Germinal center (tissue), 1 donor: ENCODE measurements around the gene NPPC.
A peak's percentile ranks its signal among the peaks of the same experiment; 100 is the strongest.
"Not testable (repeated sequence)": the region's sequence is repeated elsewhere in the genome, so short reads cannot be mapped to it uniquely, and the experiment has no call there.

ENCODE experiments used
- DNase-seq: peaks from one replicate; pipeline ENCODE4 v3.0.0; 2012; ENCODE audit warnings: mixed read lengths, low spot score

Gene NPPC, protein sequence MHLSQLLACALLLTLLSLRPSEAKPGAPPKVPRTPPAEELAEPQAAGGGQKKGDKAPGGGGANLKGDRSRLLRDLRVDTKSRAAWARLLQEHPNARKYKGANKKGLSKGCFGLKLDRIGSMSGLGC

GRCh38 chr2:231926180-231926741 is at the start of gene NPPC:
Gene NPPC (minus strand): TSS chr2:231926396. CDS start chr2:231926249, 147 bp downstream.
- DNase-seq: peak; percentile 79

DNA sequence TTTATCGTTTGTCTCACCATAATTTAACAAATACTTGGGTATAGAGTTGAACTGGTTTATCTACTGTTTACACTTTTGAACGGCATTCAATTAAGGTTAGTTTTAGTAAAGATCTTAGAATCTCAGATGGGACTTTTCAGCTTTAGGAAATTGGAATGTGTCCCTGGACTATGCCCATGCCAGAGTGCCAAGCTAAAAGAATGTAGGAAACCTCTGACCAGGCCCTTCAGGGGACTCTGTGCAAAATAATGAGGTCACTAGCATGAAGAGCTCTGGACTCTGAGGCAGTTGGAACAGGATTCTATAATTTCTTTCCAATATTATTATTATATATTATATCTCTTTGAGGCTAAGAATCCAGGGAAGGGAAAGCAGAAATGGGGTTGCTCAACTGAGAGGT is 48.8 kb upstream of the NPPC start:
- DNase-seq: no peak

- DNase-seq: no peak
Measured at GRCh38 chr2:231970461-231970860, 44.3 kb upstream of the NPPC start.

DNA sequence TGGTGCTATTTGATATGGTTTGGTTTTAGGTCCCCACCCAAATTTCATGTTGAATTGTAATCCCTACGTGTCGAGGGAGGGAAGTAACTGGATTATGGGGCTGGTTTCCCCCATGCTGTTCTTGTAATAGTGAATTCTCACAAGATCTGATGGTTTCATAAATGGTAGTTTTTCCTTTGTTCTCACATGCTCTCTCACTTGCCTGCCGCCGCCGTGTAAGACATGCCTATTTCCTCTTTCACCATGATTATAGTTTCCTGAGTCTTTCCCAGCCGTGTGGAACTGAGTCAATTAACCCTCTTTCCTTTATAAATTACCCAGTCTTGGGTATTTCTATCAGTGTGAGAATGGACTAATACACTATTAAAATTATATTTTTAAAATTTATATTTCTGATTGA is 42.6 kb upstream of the NPPC start:
- no peak for DNase-seq

DNA sequence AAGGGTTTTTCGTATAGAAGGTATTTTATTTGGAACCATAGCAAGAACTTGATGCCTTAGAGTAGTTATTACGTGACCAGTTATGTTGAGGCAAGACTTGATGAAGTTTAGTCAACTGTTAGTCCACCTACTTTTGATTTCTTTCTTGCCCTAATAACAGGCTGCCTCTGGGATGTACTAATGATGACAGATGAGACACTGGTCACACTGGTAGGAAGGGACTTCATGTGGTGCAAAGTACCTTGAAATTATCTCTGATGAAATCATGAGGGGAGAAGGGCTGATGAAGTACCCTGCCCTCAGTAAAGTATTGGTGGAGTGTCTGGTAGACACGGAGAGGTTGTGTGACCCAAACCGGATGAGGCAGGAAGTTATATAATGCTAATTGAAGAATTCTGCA is 40.7 kb upstream of the NPPC start:
- DNase-seq: no peak

- DNase-seq: no peak
Measured at GRCh38 chr2:231965102-231965501, 38.9 kb upstream of the NPPC start.

GRCh38 chr2:231961349-231962166 is 35.4 kb upstream of the NPPC start, which contains the start of gene DIS3L2:
Gene DIS3L2 (plus strand): TSS chr2:231961713. CDS start chr2:232014928, 53,215 bp downstream.
- DNase-seq: peak; percentile 82

DNA sequence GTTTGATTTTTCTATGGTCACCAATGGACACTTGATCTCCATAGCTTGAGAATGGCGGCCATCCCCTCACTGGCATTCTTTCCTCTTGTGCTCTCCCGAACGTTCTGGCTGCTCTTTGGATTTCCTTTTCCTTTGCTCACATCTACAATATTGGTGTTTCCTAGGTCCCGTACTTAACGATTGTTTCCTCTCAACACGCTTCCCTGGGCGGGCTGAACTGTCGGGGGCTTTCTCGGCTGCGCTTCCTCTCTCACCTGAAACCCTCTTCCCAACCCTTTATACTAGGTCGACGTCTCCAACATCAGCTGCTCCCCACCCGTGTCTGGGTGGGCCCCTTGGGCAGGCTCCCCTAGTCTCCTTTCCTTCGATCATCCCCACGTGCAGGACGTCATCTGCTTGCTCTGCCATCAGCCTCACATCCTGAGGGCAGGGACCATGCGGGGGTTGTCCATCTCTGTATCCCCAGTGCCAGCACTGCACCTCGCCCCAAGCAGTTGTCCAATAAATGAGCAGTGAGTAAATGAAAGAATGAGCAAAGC is 34.7 kb upstream of the NPPC start:
- no peak for DNase-seq

- no peak for DNase-seq
Measured at GRCh38 chr2:231957913-231958763, 31.9 kb upstream of the NPPC start.

DNA sequence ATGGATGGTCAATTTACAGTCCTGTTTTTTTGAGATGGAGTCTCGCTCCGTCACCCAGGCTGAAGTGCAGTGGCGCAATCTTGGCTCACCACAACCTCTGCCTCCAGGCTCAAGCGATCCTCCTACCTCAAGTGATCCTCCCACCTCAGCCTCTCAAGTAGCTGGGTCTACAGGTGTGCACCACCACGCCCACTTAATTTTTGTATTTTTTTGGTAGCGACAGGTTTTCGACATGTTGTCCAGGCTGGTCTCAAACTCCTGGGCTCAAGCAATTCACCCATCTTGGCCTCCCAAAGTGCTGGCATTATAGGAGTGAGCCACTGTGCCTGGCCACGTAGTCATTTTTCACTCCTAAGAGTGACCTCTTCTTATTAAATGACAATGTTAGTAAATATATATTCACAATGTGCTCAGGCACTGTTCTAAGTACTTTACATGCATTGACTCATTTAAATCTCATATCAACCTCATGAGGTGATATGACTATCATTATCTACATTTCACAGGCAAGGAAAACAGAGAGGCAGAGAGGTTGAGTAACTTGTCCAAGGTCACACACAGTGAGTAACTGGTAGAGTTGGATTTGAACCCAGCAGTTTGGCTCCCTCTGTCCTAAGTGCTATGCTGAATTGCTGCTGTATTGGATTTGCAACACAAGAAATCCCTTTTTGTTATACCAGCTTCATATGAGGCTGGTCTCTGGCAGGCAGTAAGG is 29.7 kb upstream of the NPPC start:
- no peak for DNase-seq

DNA sequence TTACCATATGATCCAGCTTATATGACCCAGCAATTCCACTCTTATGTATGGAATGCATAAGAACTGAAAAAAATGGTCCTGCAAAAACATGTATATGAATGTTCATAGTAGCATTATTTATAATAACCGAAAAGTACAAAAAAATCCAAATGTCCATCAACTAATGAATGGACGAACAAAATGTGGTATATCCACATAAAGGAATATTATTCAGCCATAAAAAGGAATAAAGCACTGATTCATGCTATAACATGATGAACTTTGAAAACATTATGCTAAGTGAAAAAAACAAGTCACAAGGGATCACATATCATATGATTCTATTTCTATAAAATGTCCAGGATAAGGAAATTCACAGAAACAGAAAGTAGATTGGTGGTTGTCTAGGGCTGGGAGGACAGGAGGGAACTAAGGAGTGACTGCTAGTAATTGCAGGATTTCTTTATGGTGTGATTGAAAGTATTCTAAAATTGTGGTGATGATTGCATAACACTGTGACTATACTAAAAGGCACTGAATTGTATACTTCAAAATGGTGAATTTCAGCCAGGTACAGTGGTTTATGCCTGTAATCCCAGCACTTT is 25.3 kb upstream of the NPPC start:
- no peak for DNase-seq

DNA sequence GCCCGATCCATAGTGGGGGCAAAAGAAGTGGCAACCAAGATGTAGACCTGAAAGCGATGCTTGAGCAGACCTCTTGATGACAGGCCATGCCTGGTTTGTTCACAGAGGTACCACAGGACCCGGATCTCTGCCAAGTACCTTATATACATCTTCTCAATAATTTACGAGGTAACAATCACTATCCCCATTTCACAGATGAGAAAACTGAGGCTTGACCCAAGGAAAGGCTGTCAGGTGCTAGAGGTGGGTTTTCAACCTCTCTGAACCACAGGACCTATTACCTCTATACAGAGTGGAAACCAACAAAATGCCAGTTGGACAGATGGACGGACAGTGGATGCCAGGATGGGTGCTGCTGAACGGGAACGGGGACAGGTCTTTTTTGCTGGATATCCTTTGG is 21.5 kb upstream of the NPPC start:
- no peak for DNase-seq

- not testable (repeated sequence) for DNase-seq
Measured at GRCh38 chr2:231947112-231947511, 20.9 kb upstream of the NPPC start.

DNA sequence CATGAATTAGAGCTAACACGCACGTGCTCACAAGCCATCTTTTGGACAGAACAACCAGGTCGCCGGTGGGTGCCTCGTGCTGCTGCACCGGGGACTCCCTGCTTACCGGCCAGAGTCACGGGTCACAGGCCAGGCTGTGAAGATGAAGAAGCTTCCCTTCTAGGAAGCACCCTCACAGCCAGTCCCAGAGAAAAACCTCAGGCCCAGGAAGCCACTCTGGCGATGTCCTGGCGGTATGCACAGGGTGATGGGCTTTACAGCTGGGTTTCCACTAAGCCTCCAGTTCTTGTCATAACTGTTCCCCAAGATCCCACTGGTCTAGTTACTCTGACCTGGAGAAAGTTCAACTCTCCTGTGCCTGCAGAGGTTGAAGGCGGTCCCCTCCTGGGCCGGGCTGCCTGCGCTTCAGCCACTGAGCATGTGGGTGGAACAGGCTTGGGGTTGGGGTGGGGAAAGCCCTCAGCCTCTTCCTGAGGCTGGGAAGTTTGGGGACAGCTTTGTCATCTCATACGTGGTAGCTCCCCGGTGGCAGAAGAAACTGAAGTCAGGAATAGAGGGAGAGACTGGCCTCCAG is 20.1 kb upstream of the NPPC start:
- DNase-seq: no peak

DNA sequence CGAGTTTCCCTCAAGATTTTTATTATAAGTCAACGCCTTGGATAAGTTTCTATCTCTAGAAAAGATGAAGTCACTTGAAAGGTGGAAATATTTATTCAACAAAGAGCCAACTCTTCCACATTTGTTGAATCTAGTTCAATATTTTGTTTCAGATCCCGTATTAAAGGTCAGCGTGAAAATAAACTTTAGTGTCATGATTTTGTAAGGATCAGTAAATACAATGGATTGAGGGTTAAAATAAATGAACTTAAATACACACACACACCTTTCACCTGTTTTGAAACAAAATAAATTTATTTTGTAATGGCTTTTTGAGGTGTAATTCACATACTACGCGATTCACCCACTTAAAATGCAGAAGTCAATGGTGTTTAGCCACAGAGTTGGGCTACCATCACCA is 16.0 kb upstream of the NPPC start:
- no peak for DNase-seq

DNA sequence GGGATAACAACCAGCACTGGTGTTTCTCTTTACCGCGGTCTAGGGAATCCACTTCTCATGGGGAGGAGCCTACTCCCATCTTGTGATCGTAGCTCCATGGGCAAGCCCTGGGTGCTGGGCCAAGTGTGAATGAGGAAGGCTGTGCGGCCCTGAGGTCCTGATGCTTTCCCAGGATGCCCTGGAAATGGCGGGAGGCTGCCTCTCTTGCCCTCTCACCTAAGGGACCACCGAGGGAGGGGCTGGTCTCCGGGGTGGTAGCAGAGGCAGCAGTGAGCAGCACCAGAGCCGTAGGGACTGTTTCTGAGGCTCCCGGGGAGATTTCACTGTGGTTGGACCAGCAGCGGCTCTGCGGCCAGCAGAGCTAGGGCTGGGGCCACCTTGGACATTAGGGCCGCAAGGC is 15.5 kb upstream of the NPPC start:
- no peak for DNase-seq

GRCh38 chr2:231940795-231941194 is 14.6 kb upstream of the NPPC start:
- DNase-seq: no peak

- DNase-seq: no peak
Measured at GRCh38 chr2:231939022-231939421, 12.8 kb upstream of the NPPC start.

DNA sequence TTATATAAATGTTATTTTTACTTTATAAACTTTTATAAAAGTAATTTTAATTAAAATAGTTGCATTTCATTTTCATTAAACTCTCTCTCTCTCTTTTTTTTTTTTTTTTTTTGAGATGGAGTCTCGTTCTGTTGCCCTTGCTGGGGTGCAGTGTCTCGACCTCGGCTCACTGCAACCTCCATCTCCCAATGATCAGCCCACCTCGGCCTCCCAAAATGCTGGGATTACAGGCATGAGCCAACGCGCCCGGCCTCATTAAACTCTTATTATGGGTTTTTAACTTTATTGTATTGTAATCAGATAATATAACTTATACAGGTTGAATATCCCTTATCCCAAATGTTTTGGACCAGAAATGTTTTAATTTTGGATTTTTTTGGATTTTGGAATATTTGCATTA is 10.9 kb upstream of the NPPC start:
- no peak for DNase-seq

DNA sequence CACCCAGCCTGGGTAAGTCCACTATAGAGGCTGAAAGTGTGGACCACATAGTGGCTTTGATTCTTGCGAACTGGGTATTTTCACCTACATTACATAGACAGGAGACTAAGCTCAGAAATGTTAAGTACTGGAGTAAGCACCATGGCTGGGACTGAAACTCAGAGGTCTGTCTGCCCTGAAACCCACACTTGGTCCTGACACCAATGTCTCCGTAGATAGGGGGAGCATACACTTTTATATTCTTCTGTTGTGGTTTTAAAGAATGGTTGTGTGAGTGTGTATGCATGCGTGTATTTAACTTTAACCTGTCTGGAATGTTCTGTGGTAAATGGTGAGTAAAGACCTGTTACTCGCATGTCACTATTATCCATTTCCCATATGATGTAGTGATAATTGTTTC is 10.3 kb upstream of the NPPC start:
- DNase-seq: no peak

DNA sequence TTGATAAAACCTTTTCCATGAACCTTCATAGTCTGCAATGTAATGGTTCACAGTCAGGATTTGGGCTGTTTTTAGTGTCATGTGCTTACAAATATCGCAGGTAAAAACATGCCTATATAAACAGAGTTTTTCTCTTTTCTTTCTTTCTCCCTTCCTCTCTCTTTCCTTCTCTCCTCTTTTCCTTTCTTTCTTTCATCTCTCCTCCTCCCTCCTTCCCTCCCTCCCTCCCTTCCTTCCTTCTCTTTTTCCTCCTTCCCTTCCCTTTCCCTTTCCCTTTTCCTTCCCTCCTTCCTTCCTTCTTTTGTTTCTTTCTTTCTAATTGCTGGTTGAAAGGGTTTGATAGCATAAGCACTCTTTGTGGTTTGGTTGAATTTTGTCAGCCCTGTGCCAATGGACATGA is 9.6 kb upstream of the NPPC start:
- no peak for DNase-seq
